Measurements from ENCODE around the gene MRI1. TPM values are rescaled to one million over a fixed set of nuclear protein-coding genes. Genes with fewer than 3 reads are reported as not detected.

MRI1 gene
- total RNA-seq, 4 donors from 2014 or later, result 72.8 to 133 (median 92.1) TPM

GRCh38 chr19:13726323-13726722 lies 38.0 kb upstream of the MRI1 start:
- no peak for DNase-seq (ENCODE audit: low spot score in 2 of 2)
- 93 to 97% methylated on average over 5 of the region's 5 CpGs for WGBS, 2 donors
- no peak for TF ChIP-seq POLR2A (IDR thresholded peaks at IDR 0.05)
- TF ChIP-seq CTCF (IDR thresholded peaks at IDR 0.05), result no peak
- intact Hi-C loops (cut with DNase I; ENCODE audit: low total_unique reads), result no loop called here
- no peak overlapping the region for H3K4me3 ChIP-seq (ENCODE audit: low read depth, poor library complexity, severe bottlenecking)

GRCh38 chr19:13727798-13728197 lies 36.5 kb upstream of the MRI1 start:
- 66 to 71% methylated on average over 8 of the region's 8 CpGs for WGBS, 2 donors
- DNase-seq (ENCODE audit: low spot score in 2 of 2), result no peak
- intact Hi-C loops (cut with DNase I; ENCODE audit: low total_unique reads), result no loop called here
- TF ChIP-seq POLR2A (IDR thresholded peaks at IDR 0.05) (no peak), CTCF (IDR thresholded peaks at IDR 0.05) (no peak)
- H3K4me3 ChIP-seq (ENCODE audit: low read depth, poor library complexity, severe bottlenecking), result no peak overlapping the region

GRCh38 chr19:13729859-13730258 lies 34.5 kb upstream of the MRI1 start:
- TF ChIP-seq POLR2A (IDR thresholded peaks at IDR 0.05) (no peak), CTCF (IDR thresholded peaks at IDR 0.05) (no peak)
- DNase-seq (ENCODE audit: low spot score in 2 of 2), result no peak
- 50 to 53% methylated on average over 2 of the region's 2 CpGs for WGBS, 2 donors
- intact Hi-C loops (cut with DNase I; ENCODE audit: low total_unique reads), result no loop called here
- no peak overlapping the region for H3K4me3 ChIP-seq (ENCODE audit: low read depth, poor library complexity, severe bottlenecking)

- WGBS, 2 donors, result 1% methylated on average over 32 to 39 of the region's 39 CpGs
- H3K4me3 ChIP-seq (ENCODE audit: low read depth, poor library complexity, severe bottlenecking), result no peak overlapping the region
- intact Hi-C loops (cut with DNase I; ENCODE audit: low total_unique reads), result no loop called here
- no peak for TF ChIP-seq CTCF (IDR thresholded peaks at IDR 0.05)
- TF ChIP-seq POLR2A (IDR thresholded peaks at IDR 0.05), result no peak
- DNase-seq (ENCODE audit: low spot score in 2 of 2), result peak; percentile 89 to 98
Measured at GRCh38 chr19:13731147-13731964, 33.0 kb upstream of the MRI1 start.

- H3K4me3 ChIP-seq (ENCODE audit: low read depth, poor library complexity, severe bottlenecking), result no peak overlapping the region
- WGBS, 2 donors, result 82 to 88% methylated on average over 8 of the region's 8 CpGs
- intact Hi-C loops (cut with DNase I; ENCODE audit: low total_unique reads), result no loop called here
- DNase-seq (ENCODE audit: low spot score in 2 of 2), result no peak
- TF ChIP-seq CTCF (IDR thresholded peaks at IDR 0.05) (no peak), POLR2A (IDR thresholded peaks at IDR 0.05) (no peak)
Measured at GRCh38 chr19:13732337-13732736, 32.0 kb upstream of the MRI1 start.

- no peak overlapping the region for H3K4me3 ChIP-seq (ENCODE audit: low read depth, poor library complexity, severe bottlenecking)
- TF ChIP-seq POLR2A (IDR thresholded peaks at IDR 0.05) (no peak), CTCF (IDR thresholded peaks at IDR 0.05) (no peak)
- 88 to 89% methylated on average over 2 of the region's 2 CpGs for WGBS, 2 donors
- DNase-seq (ENCODE audit: low spot score in 2 of 2), result no peak
- intact Hi-C loops (cut with DNase I; ENCODE audit: low total_unique reads), result no loop called here
Measured at GRCh38 chr19:13734751-13735150, 29.6 kb upstream of the MRI1 start.
